ENCODE measurements around the gene UTS2R. TPM values are rescaled to one million over a fixed set of nuclear protein-coding genes. Genes with fewer than 3 reads are reported as not detected.

The UTS2R gene
- polyA plus RNA-seq, 1 of the 3 experiments (the other 2 are of a cell fraction): not detected

- H3K9me3 ChIP-seq: no peaks in the 10 kb centered on the region
- H3F3A ChIP-seq (replicated peaks; ENCODE audit: insufficient read depth): peaks cover 11% of the 10 kb centered on the region
- H3K9me2 ChIP-seq: no peaks in the 10 kb centered on the region
- TF ChIP-seq USF1 (IDR thresholded peaks at IDR 0.05; ENCODE audit: borderline replicate concordance, low read depth) (no peak), NRF1 (IDR thresholded peaks at IDR 0.05; ENCODE audit: low read depth, low read length) (no peak), NFIC (IDR thresholded peaks at IDR 0.05; ENCODE audit: borderline replicate concordance) (no peak), RAD21 (IDR thresholded peaks at IDR 0.05; ENCODE audit: low read length) (no peak), RCOR1 (IDR thresholded peaks at IDR 0.05; ENCODE audit: low read length) (no peak), JUND (IDR thresholded peaks at IDR 0.05) (no peak), RFX5 (IDR thresholded peaks at IDR 0.05; ENCODE audit: low read length) (no peak), SIN3A (IDR thresholded peaks at IDR 0.05; ENCODE audit: borderline replicate concordance, low read depth, low read length) (no peak), USF2 (IDR thresholded peaks at IDR 0.05; ENCODE audit: borderline replicate concordance, low read depth, low read length) (no peak), PBX3 (IDR thresholded peaks at IDR 0.05) (no peak), TAF1 (IDR thresholded peaks at IDR 0.05; ENCODE audit: borderline replicate concordance, low read depth, low read length) (no peak), SMC3 (IDR thresholded peaks at IDR 0.05; ENCODE audit: low read depth, low read length) (no peak), TCF12 (IDR thresholded peaks at IDR 0.05) (no peak), FOXJ3 (CRISPR knock-in tag; IDR thresholded peaks at IDR 0.05) (no peak), IRF3 (IDR thresholded peaks at IDR 0.05; ENCODE audit: low read depth, low read length) (no peak), ELF1 (IDR thresholded peaks at IDR 0.05) (no peak)
- no peak overlapping the region for H3K4me3 ChIP-seq (ENCODE audit: low read depth in 2 of 2, low read length in 1 of 2)
- H3K36me3 ChIP-seq (replicated peaks in 1 of 2; ENCODE audit: control insufficient read depth in 1 of 2, insufficient read depth in 2 of 2, low read length in 1 of 2): peaks cover 2 to 5% of the 10 kb centered on the region in 2 experiments
- ChIA-PET POLR2A (interaction anchor here (1.2 kb wide), 1 partner anchor 15 kb away, joined by 4 read pairs; no protein-coding TSS in a partner anchor), CTCF (interaction anchor here (0.9 to 5.5 kb wide), 13 partner anchors 8 to 153 kb away, joined by 3 to 45 read pairs (median 6); no protein-coding TSS in a partner anchor)
- H3K79me2 ChIP-seq (ENCODE audit: insufficient read depth): no peaks in the 10 kb centered on the region
- no peaks in the 10 kb centered on the region for H3K27me3 ChIP-seq (ENCODE audit: insufficient read depth)
- H3K27ac ChIP-seq (ENCODE audit: low read depth in 2 of 2, low read length in 1 of 2): peak overlapping the region in 1 of 2 experiments; percentile 84; a peak in 2 of 4 replicates
- no peaks in the 10 kb centered on the region for H4K20me1 ChIP-seq (ENCODE audit: insufficient read depth)
- no peak overlapping the region for H3K9ac ChIP-seq
- WGBS (ENCODE audit: low lambda C conversion rate): 78% methylated on average over 7 of the region's 7 CpGs
- no peak overlapping the region for H3K4me2 ChIP-seq
- peaks cover 9 to 35% of the 10 kb centered on the region in 2 experiments; a peak in 3 of 4 replicates for H3K4me1 ChIP-seq (ENCODE audit: control insufficient read depth in 1 of 2, insufficient read depth in 2 of 2, low read depth in 1 of 2, low read length in 1 of 2)
- DNase-seq: no peak
- H2AFZ ChIP-seq (ENCODE audit: low read depth): no peak overlapping the region
These were observed 28.6 kb downstream of the UTS2R start for GRCh38 chr17:82400206-82400605.
